Glomerular endothelial cell (primary cell): ENCODE measurements around the gene INPP5F. TPM values are rescaled to one million over a fixed set of nuclear protein-coding genes. Genes with fewer than 3 reads are reported as not detected.
"Not testable (repeated sequence)": the region's sequence is repeated elsewhere in the genome, so short reads cannot be mapped to it uniquely, and the experiment has no call there.

Experiments
- DNase-seq: peaks from one replicate; pipeline ENCODE4 v3.0.0-alpha.2; 2011; ENCODE audit warnings: low read depth, low spot score; ENCODE audit errors: extremely low read depth
- total RNA-seq: library from RNA; depleted of rRNA; stranded (reverse); fragments of >200 nt; gene quantifications from 2 replicates; pipeline ENCODE4 v1.2.3, GENCODE V29; 2015

INPP5F gene
- total RNA-seq, 1 donor from 2014 or later, result 21.6 TPM

- no peak for DNase-seq
These were observed 49.7 kb downstream of the INPP5F start for GRCh38 chr10:119775529-119775928.

GRCh38 chr10:119776536-119776935 is 50.7 kb downstream of the INPP5F start:
- no peak for DNase-seq

- no peak for DNase-seq
These were observed 51.8 kb downstream of the INPP5F start for GRCh38 chr10:119777686-119778085.

- DNase-seq, result no peak
These were observed 53.1 kb downstream of the INPP5F start for GRCh38 chr10:119778776-119779445.

- no peak for DNase-seq
These were observed 55.1 kb downstream of the INPP5F start for GRCh38 chr10:119780879-119781480.

GRCh38 chr10:119781498-119781897 is 55.6 kb downstream of the INPP5F start:
- DNase-seq, result no peak

GRCh38 chr10:119782981-119783664 is 57.3 kb downstream of the INPP5F start:
- no peak for DNase-seq

- no peak for DNase-seq
These were observed 57.8 kb downstream of the INPP5F start for GRCh38 chr10:119783665-119784027.

- DNase-seq, result no peak
These were observed 58.7 kb downstream of the INPP5F start for GRCh38 chr10:119784340-119785067.

GRCh38 chr10:119786117-119786769 is 60.4 kb downstream of the INPP5F start:
- DNase-seq, result no peak

GRCh38 chr10:119795101-119795500 is 69.3 kb downstream of the INPP5F start:
- DNase-seq, result not testable (repeated sequence)

GRCh38 chr10:119796039-119796438 is 70.2 kb downstream of the INPP5F start:
- no peak for DNase-seq

GRCh38 chr10:119801176-119801575 is 75.3 kb downstream of the INPP5F start:
- no peak for DNase-seq

GRCh38 chr10:119801998-119802538 is 76.2 kb downstream of the INPP5F start:
- DNase-seq, result no peak

GRCh38 chr10:119803264-119803663 is 77.4 kb downstream of the INPP5F start:
- DNase-seq, result no peak

GRCh38 chr10:119805702-119806230 is 79.9 kb downstream of the INPP5F start:
- no peak for DNase-seq

GRCh38 chr10:119806334-119807130 is 80.7 kb downstream of the INPP5F start:
- DNase-seq, result no peak

- DNase-seq, result no peak
These were observed 82.3 kb downstream of the INPP5F start for GRCh38 chr10:119807960-119808697.

GRCh38 chr10:119811122-119811521 is 85.3 kb downstream of the INPP5F start:
- DNase-seq, result no peak
